Activated naive CD4-positive, alpha-beta T cell (primary cell): ENCODE data around the gene AKAIN1.
A peak's percentile ranks its signal among the peaks of the same experiment; 100 is the strongest.

ENCODE experiments used
- DNase-seq, 4 experiments: peaks; one replicate each; lab custom pipeline; 2025; lab: John Stamatoyannopoulos, UW

AKAIN1 gene

GRCh38 chr18:5197032-5197434 is at the start of gene AKAIN1:
Gene AKAIN1, minus strand, starts transcription at chr18:5197257. Its CDS starts 204 bp downstream, at chr18:5197053.
- DNase-seq = peak in 1 of 4 experiments; percentile 13

- DNase-seq = no peak
Measured at GRCh38 chr18:5244941-5245340, 47.9 kb upstream of the AKAIN1 start.

GRCh38 chr18:5239447-5239846 is 42.4 kb upstream of the AKAIN1 start:
- no peak for DNase-seq

- peak in 3 of 4 experiments; percentile 15 to 38 (median 31) for DNase-seq
Measured at GRCh38 chr18:5238371-5238976, 41.4 kb upstream of the AKAIN1 start.

GRCh38 chr18:5237723-5238370 is 40.8 kb upstream of the AKAIN1 start:
- DNase-seq = peak; percentile 81 to 91 (median 86)

- peak in 2 of 4 experiments; percentile 15 to 32 for DNase-seq
Measured at GRCh38 chr18:5237083-5237722, 40.1 kb upstream of the AKAIN1 start.

GRCh38 chr18:5214583-5215351 is 17.7 kb upstream of the AKAIN1 start:
- DNase-seq = no peak

GRCh38 chr18:5207471-5208150 is 10.6 kb upstream of the AKAIN1 start:
- no peak for DNase-seq

GRCh38 chr18:5198311-5198710 is 1.3 kb upstream of the AKAIN1 start:
- no peak for DNase-seq

- DNase-seq = no peak
Measured at GRCh38 chr18:5197461-5197860, 404 bp upstream of the AKAIN1 start.

GRCh38 chr18:5196253-5197031 is 615 bp downstream of the AKAIN1 start:
- DNase-seq = no peak

- DNase-seq = no peak
Measured at GRCh38 chr18:5195656-5196055, 1.4 kb downstream of the AKAIN1 start.

- DNase-seq = no peak
Measured at GRCh38 chr18:5180254-5180653, 16.8 kb downstream of the AKAIN1 start.

- no peak for DNase-seq
Measured at GRCh38 chr18:5178519-5178918, 18.5 kb downstream of the AKAIN1 start.

GRCh38 chr18:5175378-5175777 is 21.7 kb downstream of the AKAIN1 start:
- DNase-seq = no peak

- DNase-seq = no peak
Measured at GRCh38 chr18:5173646-5174045, 23.4 kb downstream of the AKAIN1 start.

GRCh38 chr18:5173236-5173635 is 23.8 kb downstream of the AKAIN1 start:
- DNase-seq = no peak

- DNase-seq = peak in 1 of 4 experiments; percentile 3
Measured at GRCh38 chr18:5167831-5168230, 29.2 kb downstream of the AKAIN1 start.

- no peak for DNase-seq
Measured at GRCh38 chr18:5166606-5167280, 30.3 kb downstream of the AKAIN1 start.

- DNase-seq = no peak
Measured at GRCh38 chr18:5164903-5165302, 32.2 kb downstream of the AKAIN1 start.

GRCh38 chr18:5162111-5162510 is 34.9 kb downstream of the AKAIN1 start:
- DNase-seq = no peak
